DOHH2 (cell line): ENCODE results near the gene PTPN3.
"Not testable (repeated sequence)": the region's sequence is repeated elsewhere in the genome, so short reads cannot be mapped to it uniquely, and the experiment has no call there.

ENCODE experiments used
- H3F3A ChIP-seq: fragments of 200-600 bp; sonication (generic), shearing (Covaris generic); 2 replicates; pipeline ENCODE4 v1.6.0; 2016; ENCODE audit warnings: antibody characterized with exemption, mild to moderate bottlenecking; ENCODE audit not compliant: control insufficient read depth, insufficient read depth
- H3K27ac ChIP-seq: fragments of 200-600 bp; sonication (generic); 2 replicates; pipeline ENCODE4 v1.5.1; 2014; ENCODE audit warnings: low read depth, mild to moderate bottlenecking, low read length, moderate library complexity
- H3K27me3 ChIP-seq: fragments of 200-600 bp; sonication (generic); 2 replicates; pipeline ENCODE4 v1.6.1; 2014; ENCODE audit warnings: mild to moderate bottlenecking, low read length, mixed read lengths; ENCODE audit not compliant: control insufficient read depth
- H3K36me3 ChIP-seq: fragments of 200-600 bp; sonication (generic); 2 replicates; pipeline ENCODE4 v1.6.1; 2014; ENCODE audit warnings: mild to moderate bottlenecking, low read length, moderate library complexity, mixed read lengths; ENCODE audit not compliant: control insufficient read depth
- H3K4me1 ChIP-seq: fragments of 200-600 bp; sonication (generic); 2 replicates; pipeline ENCODE4 v1.6.1; 2014; ENCODE audit warnings: mild to moderate bottlenecking, low read length, mixed read lengths; ENCODE audit not compliant: control insufficient read depth
- H3K4me2 ChIP-seq: fragments of 200-600 bp; sonication (generic); 2 replicates; pipeline ENCODE4 v1.6.0; 2014; ENCODE audit warnings: mild to moderate bottlenecking, low read length, moderate library complexity
- H3K4me3 ChIP-seq: fragments of 200-600 bp; sonication (generic); 2 replicates; pipeline ENCODE4 v1.5.1; 2014; ENCODE audit warnings: mild to moderate bottlenecking, low read length, mixed read lengths
- H3K79me2 ChIP-seq: fragments of 200-600 bp; sonication (generic); 2 replicates; pipeline ENCODE4 v1.6.1; 2014; ENCODE audit warnings: mild to moderate bottlenecking, low read length, mixed read lengths; ENCODE audit not compliant: control insufficient read depth
- H3K9me2 ChIP-seq: fragments of 200-600 bp; sonication (generic); replicated peaks from 2 replicates; pipeline ENCODE4 v1.6.1; 2014; ENCODE audit warnings: mild to moderate bottlenecking, low read length, mixed read lengths; ENCODE audit not compliant: control insufficient read depth
- H3K9me3 ChIP-seq: fragments of 200-600 bp; sonication (generic); 2 replicates; pipeline ENCODE4 v1.6.1; 2014; ENCODE audit warnings: antibody characterized with exemption, low read length, mixed read lengths; ENCODE audit not compliant: control insufficient read depth, insufficient read depth
- H4K20me1 ChIP-seq: fragments of 200-600 bp; sonication (generic); 2 replicates; pipeline ENCODE4 v1.6.0; 2014; ENCODE audit warnings: low read depth, mild to moderate bottlenecking, antibody characterized with exemption, low read length, moderate library complexity; ENCODE audit not compliant: control insufficient read depth, insufficient read depth
- CTCF ChIP-seq: fragments of 200-600 bp; sonication (generic); IDR thresholded peaks from one replicate; pipeline ENCODE4 v1.5.1; 2014; ENCODE audit warnings: antibody characterized with exemption, mild to moderate bottlenecking, low read depth, low read length; ENCODE audit not compliant: poor library complexity, severe bottlenecking
- EZH2phosphoT487 ChIP-seq: fragments of 200-600 bp; sonication (generic); IDR thresholded peaks from 2 replicates; pipeline ENCODE4 v1.6.1; 2017; ENCODE audit warnings: borderline replicate concordance, mild to moderate bottlenecking, antibody characterized with exemption, low read length, moderate library complexity, mixed read lengths

The PTPN3 gene

DNA sequence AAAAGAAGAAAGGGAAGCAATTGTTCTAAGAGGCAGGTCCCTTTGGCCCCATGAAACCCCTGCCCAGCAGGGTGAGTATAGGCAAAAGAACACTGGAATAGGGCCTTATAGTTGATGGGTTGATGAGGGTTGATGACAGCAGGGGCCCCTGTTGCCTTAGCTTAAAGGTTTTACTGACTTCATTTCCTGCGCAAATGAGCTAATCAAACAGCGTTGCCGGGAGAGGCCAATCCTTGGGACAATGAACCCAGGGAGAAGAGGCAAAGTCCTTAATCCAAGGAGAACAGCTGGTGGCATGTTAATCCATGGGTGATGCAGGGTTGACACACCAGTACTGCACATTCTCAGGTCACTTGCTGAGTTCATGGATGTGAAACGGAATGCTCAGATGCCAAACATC, 155.2 kb downstream of the PTPN3 start:
- no peaks in the 10 kb centered on the region for H3K9me3 ChIP-seq
- H3K4me3 ChIP-seq, result no peak overlapping the region
- H3K36me3 ChIP-seq, result no peaks in the 10 kb centered on the region
- H3F3A ChIP-seq, result no peaks in the 10 kb centered on the region
- H3K27me3 ChIP-seq, result no peaks in the 10 kb centered on the region
- TF ChIP-seq EZH2phosphoT487 (no peak), CTCF (no peak)
- H3K4me2 ChIP-seq, result no peak overlapping the region
- no peaks in the 10 kb centered on the region for H3K9me2 ChIP-seq
- H3K4me1 ChIP-seq, result no peaks in the 10 kb centered on the region
- H3K79me2 ChIP-seq, result no peaks in the 10 kb centered on the region
- H4K20me1 ChIP-seq, result no peaks in the 10 kb centered on the region
- no peak overlapping the region for H3K27ac ChIP-seq

- H3K27ac ChIP-seq, result no peak overlapping the region
- TF ChIP-seq EZH2phosphoT487, result no peak
- no peak for TF ChIP-seq CTCF
- no peak overlapping the region for H3K4me3 ChIP-seq
- no peak overlapping the region for H3K4me2 ChIP-seq
- H3K4me1 ChIP-seq, result no peaks in the 10 kb centered on the region
- H3K36me3 ChIP-seq, result no peaks in the 10 kb centered on the region
- H3F3A ChIP-seq, result no peaks in the 10 kb centered on the region
- no peaks in the 10 kb centered on the region for H4K20me1 ChIP-seq
- H3K9me3 ChIP-seq, result no peaks in the 10 kb centered on the region
- no peaks in the 10 kb centered on the region for H3K9me2 ChIP-seq
- no peaks in the 10 kb centered on the region for H3K79me2 ChIP-seq
- no peaks in the 10 kb centered on the region for H3K27me3 ChIP-seq
Observed at GRCh38 chr9:109341561-109341960, 156.5 kb downstream of the PTPN3 start.

DNA sequence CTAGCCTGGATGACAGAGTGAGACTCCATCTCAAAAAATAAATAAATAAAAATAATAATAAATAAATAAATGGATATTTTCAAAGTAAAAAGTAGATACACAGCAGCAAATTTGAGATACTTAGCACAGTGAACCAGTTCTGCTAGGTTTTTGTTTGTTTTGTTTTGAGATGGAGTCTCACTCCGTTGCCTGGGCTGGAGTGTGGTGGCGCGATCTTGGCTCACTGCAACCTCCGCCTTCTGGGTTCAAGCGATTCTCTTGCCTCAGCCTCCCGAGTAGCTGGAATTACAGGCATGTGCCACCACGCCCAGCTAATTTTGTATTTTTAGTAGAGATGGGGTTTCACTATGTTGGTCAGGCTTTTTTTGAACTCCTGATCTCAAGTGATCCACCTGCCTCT, 157.1 kb downstream of the PTPN3 start:
- not testable (repeated sequence) for H3K9me2 ChIP-seq, H3K79me2 ChIP-seq, H3K4me2 ChIP-seq, H3F3A ChIP-seq, H3K4me3 ChIP-seq, H3K27ac ChIP-seq, H4K20me1 ChIP-seq, H3K27me3 ChIP-seq, H3K4me1 ChIP-seq, H3K9me3 ChIP-seq, H3K36me3 ChIP-seq

DNA sequence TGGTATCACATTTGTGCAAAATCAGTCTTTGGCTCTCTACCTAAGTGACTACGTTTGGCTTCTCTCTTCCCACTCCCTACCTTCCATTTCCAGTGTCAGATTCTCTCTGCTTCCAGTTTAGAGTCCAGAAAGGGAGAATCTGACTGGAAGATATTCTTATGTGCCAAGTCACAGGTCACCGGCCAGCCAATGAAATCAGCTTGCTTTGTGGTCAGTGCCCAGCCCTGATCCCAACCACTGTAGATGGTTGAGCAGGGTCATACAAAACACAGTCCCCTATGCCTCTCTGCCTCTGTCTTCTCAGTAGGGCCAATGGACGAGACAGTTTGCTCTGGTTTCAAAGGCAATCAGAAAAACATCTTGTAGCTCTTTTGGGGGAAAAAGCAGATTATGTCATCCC, 161.7 kb downstream of the PTPN3 start:
- TF ChIP-seq CTCF (no peak), EZH2phosphoT487 (no peak)
- Histone ChIP-seq H3K4me2 (no peak overlapping the region), H3K4me3 (no peak overlapping the region), H3K27ac (no peak overlapping the region), H4K20me1 (no peaks in the 10 kb centered on the region), H3K9me3 (no peaks in the 10 kb centered on the region), H3F3A (no peaks in the 10 kb centered on the region), H3K36me3 (no peaks in the 10 kb centered on the region), H3K27me3 (peaks cover 3% of the 10 kb centered on the region), H3K4me1 (no peaks in the 10 kb centered on the region), H3K79me2 (no peaks in the 10 kb centered on the region), H3K9me2 (no peaks in the 10 kb centered on the region)
